CD14-positive monocyte (primary cell): ENCODE results near the gene RINL. TPM values are rescaled to one million over a fixed set of nuclear protein-coding genes. Genes with fewer than 3 reads are reported as not detected.

Experiments used
- DNase-seq, 3 donors: peaks; one replicate each; pipeline ENCODE4 v3.0.0-alpha.2; 2011 to 2022
- H2AFZ ChIP-seq: 2 replicates; pipeline ENCODE4 v1.6.0; 2012; ENCODE audit warnings: mild to moderate bottlenecking, low read depth, low read length, inconsistent platforms; ENCODE audit not compliant: insufficient read depth, poor library complexity, severe bottlenecking
- H3K27ac ChIP-seq, 2 donors: 1 replicate in 1 of 2; 2 replicates in 1 of 2; pipeline ENCODE4 v1.5.1; 2012 to 2013; ENCODE audit warnings: low read length in 2 of 2, control low read depth in 1 of 2, inconsistent platforms in 1 of 2, low read depth in 1 of 2, mild to moderate bottlenecking in 1 of 2
- H3K27me3 ChIP-seq, 2 donors: one replicate each; pipeline versions ENCODE4 v1.6.0 to v1.6.1; 2011 to 2013; ENCODE audit warnings: low read length in 2 of 2; ENCODE audit not compliant: control insufficient read depth in 2 of 2, insufficient read depth in 2 of 2
- H3K36me3 ChIP-seq, 2 donors: replicated peaks in 1 of 2; 1 replicate in 1 of 2; 2 replicates in 1 of 2; pipeline versions ENCODE4 v1.5.1 to v1.6.1; 2012 to 2013; ENCODE audit warnings: low read length in 2 of 2, control low read depth in 1 of 2, inconsistent platforms in 1 of 2, mild to moderate bottlenecking in 1 of 2; ENCODE audit not compliant: insufficient read depth in 2 of 2, control insufficient read depth in 1 of 2
- H3K4me1 ChIP-seq, 2 donors: 1 replicate in 1 of 2; 2 replicates in 1 of 2; pipeline versions ENCODE4 v1.5.1 to v1.6.1; 2012 to 2013; ENCODE audit warnings: low read length in 2 of 2, control low read depth in 1 of 2, inconsistent platforms in 1 of 2, mild to moderate bottlenecking in 1 of 2, moderate library complexity in 1 of 2; ENCODE audit not compliant: insufficient read depth in 2 of 2, control insufficient read depth in 1 of 2
- H3K4me2 ChIP-seq: replicated peaks from 2 replicates; pipeline ENCODE3; 2012; ENCODE audit warnings: low read length, moderate library complexity, mild to moderate bottlenecking; ENCODE audit not compliant: poor library complexity, severe bottlenecking; ENCODE audit errors: extremely low read depth
- H3K4me3 ChIP-seq, 3 experiments: fragments of 200-600 bp in 1 of 3; sonication (generic) in 1 of 3; replicated peaks in 1 of 3; 1 replicate in 2 of 3; 2 replicates in 1 of 3; pipeline ENCODE4 v1.5.1; 2011 to 2013; ENCODE audit warnings: low read length in 3 of 3, mild to moderate bottlenecking in 3 of 3, control low read depth in 2 of 3, low read depth in 2 of 3, inconsistent platforms in 1 of 3, moderate library complexity in 1 of 3
- H3K79me2 ChIP-seq: 2 replicates; pipeline ENCODE4 v1.6.0; 2012; ENCODE audit warnings: mild to moderate bottlenecking, control low read depth, inconsistent platforms, low read length, moderate library complexity; ENCODE audit not compliant: insufficient read depth
- H3K9ac ChIP-seq: 2 replicates; pipeline ENCODE4 v1.6.0; 2017; ENCODE audit warnings: low read length, mild to moderate bottlenecking; ENCODE audit not compliant: insufficient read depth, poor library complexity, severe bottlenecking
- H3K9me3 ChIP-seq, 2 donors: replicated peaks in 1 of 2; 1 replicate in 1 of 2; 2 replicates in 1 of 2; pipeline versions ENCODE4 v1.5.1 to v1.6.1; 2012 to 2013; ENCODE audit warnings: low read length in 2 of 2, control low read depth in 1 of 2; ENCODE audit not compliant: control insufficient read depth in 1 of 2, insufficient read depth in 1 of 2
- H4K20me1 ChIP-seq: 2 replicates; pipeline ENCODE4 v1.6.0; 2012; ENCODE audit warnings: mild to moderate bottlenecking, low read length, control low read depth, moderate library complexity; ENCODE audit not compliant: insufficient read depth
- H3K27ac Mint-ChIP-seq, 7 donors: one replicate each; pipeline ENCODE4 v1.8.0; 2020; ENCODE audit warnings: mild to moderate bottlenecking in 7 of 7, mixed read lengths in 7 of 7, moderate library complexity in 6 of 7, inconsistent platforms in 2 of 7
- H3K27me3 Mint-ChIP-seq, 3 donors: one replicate each; pipeline ENCODE4 v1.8.0; 2021 to 2022; ENCODE audit warnings: low read depth in 3 of 3, mild to moderate bottlenecking in 3 of 3, mixed read lengths in 3 of 3, moderate library complexity in 3 of 3, inconsistent platforms in 1 of 3
- H3K36me3 Mint-ChIP-seq, 2 donors: one replicate each; pipeline ENCODE4 v1.8.0; 2020; ENCODE audit warnings: mixed read lengths in 2 of 2, inconsistent platforms in 1 of 2, mild to moderate bottlenecking in 1 of 2
- H3K4me1 Mint-ChIP-seq: one replicate; pipeline ENCODE4 v1.8.0; 2020; ENCODE audit warnings: mild to moderate bottlenecking, mixed read lengths
- H3K4me3 Mint-ChIP-seq, 2 donors: one replicate each; pipeline ENCODE4 v1.8.0; 2020; ENCODE audit warnings: mild to moderate bottlenecking in 2 of 2, mixed read lengths in 2 of 2, moderate library complexity in 1 of 2
- H3K9me3 Mint-ChIP-seq, 7 donors: one replicate each; pipeline ENCODE4 v1.8.0; 2020 to 2022; ENCODE audit warnings: mixed read lengths in 7 of 7, mild to moderate bottlenecking in 6 of 7, moderate library complexity in 6 of 7, inconsistent platforms in 2 of 7
- whole genome bisulfite sequencing: methylation state at CpG from one replicate; pipeline ENCODE4 v1.1.5; 2013; ENCODE audit warnings: missing lambda C conversion rate; ENCODE audit not compliant: insufficient coverage; 5-methylcytosine and 5-hydroxymethylcytosine counted together
- intact Hi-C, 2 donors: fragments of 100-400 bp; cut with micrococcal nuclease; formaldehyde crosslinking; loops; one replicate each; pipeline versions ENCODE4 v1.15.0 to v1.15.1; 2023
- polyA plus RNA-seq, 3 donors: library from polyadenylated mRNA; depleted of rRNA in 1 of 3; unstranded in 2 of 3; stranded (reverse) in 1 of 3; fragments of 300-500 nt in 2 of 3; fragments of >200 nt in 1 of 3; fragmentation: Illumina TruSeq in 2 of 3; gene quantifications; 1 replicate in 2 of 3; 2 replicates in 1 of 3; pipeline ENCODE4 v1.2.3, GENCODE V29; 2012 to 2021
- TF ChIP-seq, protein P1 (sequence below): fragments of 200-600 bp; IDR thresholded peaks from one replicate; pipeline ENCODE4 v1.8.0; 2022; ENCODE audit warnings: antibody characterized with exemption, mild to moderate bottlenecking

The RINL gene
- polyA plus RNA-seq, 3 donors, result 4.1 to 13.5 (median 7.2) TPM

DNA sequence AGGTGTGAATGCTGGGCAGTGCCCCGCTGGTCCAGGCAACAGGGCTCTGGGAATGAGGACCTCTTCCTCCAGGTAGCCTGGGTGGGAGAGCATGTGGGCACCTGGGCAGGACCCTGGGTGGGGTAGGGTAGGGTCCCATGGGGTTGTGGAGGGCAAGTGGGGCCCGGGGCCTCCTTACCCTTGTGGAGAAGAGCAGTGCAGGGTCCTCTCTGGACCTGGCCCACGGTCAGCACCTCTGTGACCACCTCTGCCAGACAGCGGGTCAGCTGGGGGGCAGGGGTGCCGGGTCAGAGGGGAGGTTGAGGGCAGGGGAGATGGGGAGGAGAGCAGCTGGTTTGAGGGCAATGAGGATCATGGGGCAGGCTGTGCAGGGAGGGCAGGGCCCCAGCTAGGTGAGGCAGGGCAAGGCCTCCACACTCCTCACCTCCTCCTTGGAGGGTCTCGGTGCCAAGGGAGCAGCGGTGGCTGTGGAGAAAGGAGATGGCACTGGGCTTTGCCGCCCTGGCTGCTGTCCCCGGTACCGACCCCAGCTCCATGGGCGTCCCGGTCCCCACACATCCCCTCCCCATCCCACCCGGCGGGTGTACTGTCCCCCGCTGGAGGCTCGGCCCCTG, 33.4 kb upstream of the RINL start:
- Mint-ChIP-seq H3K36me3 (peaks cover 25 to 38% of the 10 kb centered on the region in 2 donors), H3K4me1 (peaks cover 3% of the 10 kb centered on the region), H3K27me3 (peaks cover 0 to 6% (median 0%) of the 10 kb centered on the region in 3 donors), H3K9me3 (peaks cover 0 to 5% (median 0%) of the 10 kb centered on the region in 7 donors), H3K27ac (no peak overlapping the region), H3K4me3 (no peak overlapping the region)
- Histone ChIP-seq H3K9me3 (no peaks in the 10 kb centered on the region), H3K27ac (no peak overlapping the region), H3K4me3 (no peak overlapping the region), H2AFZ (no peak overlapping the region), H3K4me1 (no peaks in the 10 kb centered on the region), H3K27me3 (no peaks in the 10 kb centered on the region), H3K4me2 (no peak overlapping the region), H3K36me3 (peaks cover 21 to 24% of the 10 kb centered on the region in 2 donors), H3K9ac (no peak overlapping the region), H3K79me2 (no peaks in the 10 kb centered on the region), H4K20me1 (no peaks in the 10 kb centered on the region)
- 83% methylated on average over 13 of the region's 16 CpGs for WGBS
- intact Hi-C loops, result no loop called here
- TF ChIP-seq, protein P1, sequence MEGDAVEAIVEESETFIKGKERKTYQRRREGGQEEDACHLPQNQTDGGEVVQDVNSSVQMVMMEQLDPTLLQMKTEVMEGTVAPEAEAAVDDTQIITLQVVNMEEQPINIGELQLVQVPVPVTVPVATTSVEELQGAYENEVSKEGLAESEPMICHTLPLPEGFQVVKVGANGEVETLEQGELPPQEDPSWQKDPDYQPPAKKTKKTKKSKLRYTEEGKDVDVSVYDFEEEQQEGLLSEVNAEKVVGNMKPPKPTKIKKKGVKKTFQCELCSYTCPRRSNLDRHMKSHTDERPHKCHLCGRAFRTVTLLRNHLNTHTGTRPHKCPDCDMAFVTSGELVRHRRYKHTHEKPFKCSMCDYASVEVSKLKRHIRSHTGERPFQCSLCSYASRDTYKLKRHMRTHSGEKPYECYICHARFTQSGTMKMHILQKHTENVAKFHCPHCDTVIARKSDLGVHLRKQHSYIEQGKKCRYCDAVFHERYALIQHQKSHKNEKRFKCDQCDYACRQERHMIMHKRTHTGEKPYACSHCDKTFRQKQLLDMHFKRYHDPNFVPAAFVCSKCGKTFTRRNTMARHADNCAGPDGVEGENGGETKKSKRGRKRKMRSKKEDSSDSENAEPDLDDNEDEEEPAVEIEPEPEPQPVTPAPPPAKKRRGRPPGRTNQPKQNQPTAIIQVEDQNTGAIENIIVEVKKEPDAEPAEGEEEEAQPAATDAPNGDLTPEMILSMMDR, result no peak
- DNase-seq, result no peak

DNA sequence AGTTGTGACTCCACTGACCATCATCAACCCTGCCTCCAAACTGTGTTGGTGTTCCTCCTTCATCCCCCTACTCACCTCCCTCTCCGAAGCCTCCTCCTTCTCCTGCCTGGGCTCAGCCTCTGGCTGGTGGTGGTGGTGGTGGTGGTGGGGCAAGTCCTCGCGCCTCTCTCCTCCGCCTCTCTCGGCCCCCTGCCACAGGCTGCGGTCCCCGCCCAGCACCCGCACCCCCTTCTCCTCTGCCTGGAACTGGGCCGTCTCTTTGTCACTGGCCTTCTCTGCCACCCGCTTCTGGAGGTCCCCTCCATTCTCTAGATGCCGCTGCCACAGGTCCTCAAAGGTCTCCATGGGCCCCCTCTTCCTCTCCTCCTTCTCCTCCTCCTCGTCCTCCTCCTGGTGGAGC, 32.4 kb upstream of the RINL start:
- Histone ChIP-seq H3K27ac (no peak overlapping the region), H3K27me3 (no peaks in the 10 kb centered on the region), H3K9ac (no peak overlapping the region), H3K36me3 (peaks cover 29 to 31% of the 10 kb centered on the region in 2 donors), H4K20me1 (no peaks in the 10 kb centered on the region), H3K4me1 (no peaks in the 10 kb centered on the region), H3K79me2 (no peaks in the 10 kb centered on the region), H2AFZ (no peak overlapping the region), H3K9me3 (no peaks in the 10 kb centered on the region), H3K4me2 (no peak overlapping the region), H3K4me3 (no peak overlapping the region)
- H3K27ac Mint-ChIP-seq, result no peak overlapping the region
- TF ChIP-seq, protein P1, result no peak
- H3K9me3 Mint-ChIP-seq, result peaks cover 0 to 5% (median 0%) of the 10 kb centered on the region in 7 donors
- intact Hi-C loops, result no loop called here
- no peak for DNase-seq
- WGBS, result 94% methylated on average over 8 of the region's 12 CpGs
- H3K4me3 Mint-ChIP-seq, result no peak overlapping the region
- peaks cover 0 to 6% (median 0%) of the 10 kb centered on the region in 3 donors for H3K27me3 Mint-ChIP-seq
- H3K36me3 Mint-ChIP-seq, result peaks cover 29 to 43% of the 10 kb centered on the region in 2 donors
- H3K4me1 Mint-ChIP-seq, result peaks cover 3% of the 10 kb centered on the region
